HG03103 (cell line): Measurements from ENCODE around the gene FAM53C.
"Not testable (repeated sequence)": the region's sequence is repeated elsewhere in the genome, so short reads cannot be mapped to it uniquely, and the experiment has no call there.

Source experiments
- ATAC-seq: cut with Tn5 transposase; IDR thresholded peaks from one replicate; pipeline ENCODE4 v1.9.1; 2021; ENCODE audit warnings: low read depth; ENCODE audit not compliant: unreplicated experiment

FAM53C gene

DNA sequence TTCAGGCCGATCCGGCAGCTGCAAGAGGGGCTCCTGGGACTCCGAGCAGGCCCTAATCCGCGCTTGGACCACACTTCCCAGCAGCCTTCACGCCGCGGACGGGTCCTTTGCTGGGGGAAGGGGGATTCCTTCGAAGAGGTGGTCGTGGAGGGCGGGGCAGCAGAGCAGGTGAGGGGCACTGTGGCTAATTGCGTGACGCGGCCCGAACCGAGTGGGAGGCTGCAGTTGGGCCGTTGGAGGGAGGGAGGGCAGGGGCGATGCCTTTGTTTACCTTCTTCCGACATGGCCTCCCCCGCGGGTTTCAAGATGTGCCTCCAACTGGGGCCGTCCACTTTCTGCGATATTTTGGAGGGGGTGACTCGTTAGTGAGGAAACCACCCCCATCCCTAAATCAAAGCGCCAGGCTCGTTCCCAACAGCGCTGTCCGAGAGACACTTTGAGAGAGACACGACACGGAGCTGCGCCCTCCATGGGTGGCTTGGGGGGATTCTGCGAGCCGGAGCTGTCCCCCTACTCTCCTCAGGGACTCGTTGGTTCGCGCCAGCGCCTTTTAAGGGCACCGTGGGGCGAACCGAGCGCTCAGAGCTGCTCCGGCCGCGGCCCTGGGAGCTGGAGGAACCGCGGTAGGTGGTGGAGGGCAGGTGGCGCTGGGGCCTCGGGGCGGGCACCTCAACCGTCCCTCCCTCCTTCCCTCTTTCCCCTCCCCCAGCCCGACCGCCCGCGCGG lies at the start of gene FAM53C:
Gene FAM53C (plus strand): TSS at position 582 of the 726 bp plus-strand sequence. CDS start 3,070 bp downstream, outside the sequence.
- peak; percentile 66 for ATAC-seq

- ATAC-seq = no peak
These were observed 48.8 kb upstream of the FAM53C start for GRCh38 chr5:138289296-138289695.

DNA sequence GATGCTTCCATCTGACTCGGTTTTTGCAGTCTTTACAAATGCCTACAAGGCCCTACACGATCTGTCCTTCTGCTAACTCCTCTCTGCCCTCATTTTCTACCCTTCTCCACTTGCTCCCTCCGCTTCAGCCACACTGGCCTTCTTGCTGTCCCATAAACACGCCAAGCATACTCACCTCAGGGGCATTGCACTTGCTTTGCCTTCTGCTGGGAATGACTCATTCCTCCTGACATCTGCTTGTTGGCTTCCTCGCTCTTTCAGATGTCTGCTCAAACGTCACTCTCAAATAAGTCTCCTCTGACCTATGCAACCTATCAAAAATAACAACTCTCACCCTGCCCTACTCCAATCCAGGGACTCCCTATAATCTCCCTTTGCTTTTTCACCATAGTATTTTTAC lies 34.7 kb upstream of the FAM53C start:
- ATAC-seq = no peak

DNA sequence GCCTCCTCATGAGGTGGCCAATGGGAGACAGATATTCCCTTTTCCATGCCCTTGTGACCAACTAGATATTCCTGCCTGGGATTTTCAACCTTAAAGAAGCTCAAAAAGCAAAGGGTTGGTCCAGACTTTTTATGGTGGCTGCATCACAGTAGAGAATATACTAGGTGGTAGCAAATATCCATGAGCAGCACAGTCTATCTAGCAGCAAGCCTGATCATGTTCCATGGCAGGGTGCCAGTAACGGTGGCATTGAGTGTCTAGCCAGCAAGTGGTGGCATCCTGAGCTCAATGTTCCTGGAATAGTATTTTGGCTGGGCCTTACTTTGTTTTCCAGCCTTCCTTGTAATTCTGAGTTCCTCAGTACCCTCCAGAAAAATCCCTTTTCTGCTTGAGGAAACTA lies 32.3 kb upstream of the FAM53C start:
- ATAC-seq = no peak

GRCh38 chr5:138315751-138316278 lies 22.3 kb upstream of the FAM53C start:
- no peak for ATAC-seq

GRCh38 chr5:138316355-138316754 lies 21.7 kb upstream of the FAM53C start:
- no peak for ATAC-seq

DNA sequence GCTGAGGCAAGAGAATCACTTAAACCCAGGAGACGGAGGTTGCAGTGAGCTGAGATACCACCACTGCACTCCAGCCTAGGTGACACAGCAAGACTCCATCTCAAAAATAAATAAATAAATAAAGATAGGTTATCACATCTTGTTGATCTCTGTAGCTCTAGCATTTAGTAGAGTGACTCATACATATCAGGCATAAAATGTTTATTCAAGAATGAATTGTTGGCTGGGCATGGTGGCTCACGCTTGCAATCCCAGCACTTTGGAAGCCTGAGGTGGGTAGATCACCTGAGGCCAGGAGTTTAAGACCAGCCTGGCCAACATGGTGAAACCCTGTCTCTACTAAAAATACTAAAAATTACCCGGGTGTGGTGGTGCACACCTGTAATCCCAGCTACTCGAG lies 19.9 kb upstream of the FAM53C start:
- ATAC-seq = not testable (repeated sequence)

GRCh38 chr5:138330813-138331448 lies 7.1 kb upstream of the FAM53C start:
- no peak for ATAC-seq

DNA sequence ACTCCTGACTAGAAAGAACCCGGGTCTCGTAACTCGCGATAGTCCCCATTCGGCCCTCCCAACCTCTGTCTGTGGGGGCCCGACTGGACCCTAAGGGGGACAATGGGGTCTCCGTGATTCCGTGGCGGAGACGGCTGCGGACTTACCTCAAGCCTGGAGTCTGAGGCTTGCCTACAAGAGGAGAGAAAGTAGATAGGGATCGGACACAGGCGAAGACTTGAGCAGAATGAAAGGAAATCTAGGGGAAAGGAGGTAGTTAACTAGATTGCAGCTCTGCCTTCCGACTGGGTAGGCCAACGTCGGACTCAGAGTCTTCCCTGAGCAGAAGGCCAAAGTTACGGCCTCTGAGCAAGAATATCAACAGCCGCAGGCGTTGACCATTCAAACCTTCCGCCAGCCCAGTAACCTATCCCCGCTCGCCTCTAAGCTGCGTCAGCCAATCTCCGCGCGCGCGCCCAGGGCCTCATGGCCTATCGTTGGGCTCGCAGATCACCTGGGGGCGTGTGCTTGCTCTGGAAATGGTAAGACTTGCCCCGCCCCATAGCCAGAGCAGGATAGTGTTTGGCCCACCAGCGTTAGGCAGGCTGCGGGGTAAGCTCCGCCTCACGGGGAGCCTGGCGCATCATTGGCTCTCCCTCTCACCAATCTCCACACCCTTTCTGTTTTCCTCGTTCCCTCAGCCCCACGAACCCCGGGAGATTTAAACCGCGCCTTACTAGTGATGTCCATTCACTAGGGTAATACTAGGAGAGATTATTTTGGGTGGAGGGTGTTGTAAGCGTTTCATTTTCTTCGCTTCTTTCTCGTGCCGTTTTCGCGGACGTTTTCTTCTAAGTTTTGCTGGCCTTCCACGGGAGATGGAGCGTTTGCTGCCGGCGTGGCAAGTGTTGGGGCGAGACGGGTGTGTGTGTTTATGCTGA lies 6.4 kb upstream of the FAM53C start, which contains the start of gene CDC25C:
Gene CDC25C (minus strand): TSS at position 356 of the 920 bp plus-strand sequence. CDS start 624 bp downstream, outside the sequence.
- ATAC-seq = peak; percentile 99

GRCh38 chr5:138334867-138335447 lies 3.1 kb upstream of the FAM53C start:
- no peak for ATAC-seq

DNA sequence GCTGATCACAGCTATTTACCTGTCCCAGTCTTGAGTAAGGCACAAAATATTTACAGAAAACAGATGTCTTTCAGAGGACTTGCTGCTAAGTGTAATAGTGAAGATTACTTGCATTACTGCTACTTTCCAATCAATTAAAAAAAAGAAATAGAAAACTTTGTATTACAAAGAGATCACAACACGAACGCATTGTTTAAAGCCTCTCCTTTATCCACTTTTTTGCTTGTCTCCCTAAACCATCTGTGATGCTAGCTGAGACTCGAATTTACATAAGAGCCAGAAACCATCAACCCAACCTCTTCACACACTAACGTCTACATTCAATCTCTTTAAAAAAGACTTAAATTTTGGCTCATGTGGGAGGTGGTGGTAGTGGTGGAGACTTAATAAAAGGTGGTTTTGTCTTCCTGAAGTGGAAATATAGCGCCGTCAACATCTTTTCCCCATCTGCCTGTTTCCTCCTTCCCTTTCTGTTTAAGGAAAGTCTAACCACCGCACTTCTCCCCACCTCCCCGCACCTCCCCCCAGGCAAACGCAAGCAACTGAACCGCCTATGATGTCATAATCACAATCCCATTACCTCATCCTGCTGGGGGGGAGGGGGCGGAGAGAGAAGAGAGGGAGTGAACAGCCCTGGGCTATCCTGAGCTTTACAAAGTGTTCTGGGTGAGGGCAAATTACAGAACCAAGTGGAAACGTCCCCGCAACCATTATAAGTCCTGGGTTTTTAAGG lies 948 bp upstream of the FAM53C start:
- ATAC-seq = no peak

- peak; percentile 2 for ATAC-seq
These were observed 485 bp downstream of the FAM53C start for GRCh38 chr5:138338411-138339090.

DNA sequence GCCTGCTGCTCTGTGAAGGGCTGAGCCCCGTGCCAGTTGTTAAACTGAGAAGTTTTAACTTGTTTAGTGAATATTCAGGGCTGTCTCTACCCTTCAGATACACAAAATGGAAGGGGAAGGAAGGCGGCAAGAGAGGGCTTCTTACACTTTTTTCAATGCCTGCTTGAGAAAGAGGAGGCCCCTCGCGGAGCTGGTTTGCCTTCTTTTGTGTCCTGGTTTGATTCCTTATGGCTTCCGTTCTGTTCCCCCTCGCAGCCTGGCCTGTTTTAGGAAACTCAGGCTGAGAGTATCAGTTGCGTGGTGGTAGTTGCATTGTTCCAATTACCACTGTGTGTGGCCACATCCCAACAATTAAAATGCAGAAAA lies 1.0 kb downstream of the FAM53C start:
- no peak for ATAC-seq

DNA sequence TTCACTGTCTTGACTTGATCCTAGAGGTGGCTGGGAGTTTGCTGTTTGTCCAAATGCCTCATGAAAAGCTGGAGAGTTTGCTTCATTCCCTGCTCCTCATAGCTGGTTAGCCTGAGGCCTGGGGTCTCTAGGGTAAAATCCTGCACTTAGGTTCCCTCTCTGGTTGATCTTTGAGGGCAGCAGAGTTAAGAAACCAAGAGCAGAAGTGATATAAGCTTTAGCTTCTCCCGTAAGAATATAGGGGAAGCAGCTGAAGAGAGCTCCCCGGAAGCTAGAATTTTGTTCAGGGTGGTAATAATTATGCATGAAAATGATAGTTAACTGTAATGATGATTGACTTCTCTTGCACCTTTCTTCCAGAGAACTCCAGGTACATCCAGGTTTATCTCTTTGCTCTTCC lies 1.4 kb downstream of the FAM53C start:
- no peak for ATAC-seq

DNA sequence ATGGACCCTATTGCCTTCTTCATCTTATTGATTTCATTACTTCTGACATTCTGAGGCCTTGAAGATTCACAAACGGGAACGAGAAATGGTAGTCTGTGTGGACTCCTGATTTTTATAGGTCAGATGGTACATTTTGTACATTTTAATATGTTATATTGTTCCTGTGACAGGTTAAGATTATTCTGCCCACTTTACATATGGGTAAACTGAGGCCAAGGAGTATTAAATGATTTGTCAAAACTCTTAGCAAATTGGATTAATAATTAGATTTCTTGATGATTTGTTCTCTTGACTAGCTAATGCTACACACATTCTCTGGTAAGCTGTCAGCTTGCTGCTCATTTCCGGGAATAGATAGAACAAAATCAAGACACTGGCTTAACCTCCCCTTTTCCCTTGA lies 1.9 kb downstream of the FAM53C start:
- ATAC-seq = no peak

- ATAC-seq = no peak
These were observed 7.0 kb downstream of the FAM53C start for GRCh38 chr5:138344887-138345622.

- ATAC-seq = no peak
These were observed 8.8 kb downstream of the FAM53C start for GRCh38 chr5:138346889-138347288.

DNA sequence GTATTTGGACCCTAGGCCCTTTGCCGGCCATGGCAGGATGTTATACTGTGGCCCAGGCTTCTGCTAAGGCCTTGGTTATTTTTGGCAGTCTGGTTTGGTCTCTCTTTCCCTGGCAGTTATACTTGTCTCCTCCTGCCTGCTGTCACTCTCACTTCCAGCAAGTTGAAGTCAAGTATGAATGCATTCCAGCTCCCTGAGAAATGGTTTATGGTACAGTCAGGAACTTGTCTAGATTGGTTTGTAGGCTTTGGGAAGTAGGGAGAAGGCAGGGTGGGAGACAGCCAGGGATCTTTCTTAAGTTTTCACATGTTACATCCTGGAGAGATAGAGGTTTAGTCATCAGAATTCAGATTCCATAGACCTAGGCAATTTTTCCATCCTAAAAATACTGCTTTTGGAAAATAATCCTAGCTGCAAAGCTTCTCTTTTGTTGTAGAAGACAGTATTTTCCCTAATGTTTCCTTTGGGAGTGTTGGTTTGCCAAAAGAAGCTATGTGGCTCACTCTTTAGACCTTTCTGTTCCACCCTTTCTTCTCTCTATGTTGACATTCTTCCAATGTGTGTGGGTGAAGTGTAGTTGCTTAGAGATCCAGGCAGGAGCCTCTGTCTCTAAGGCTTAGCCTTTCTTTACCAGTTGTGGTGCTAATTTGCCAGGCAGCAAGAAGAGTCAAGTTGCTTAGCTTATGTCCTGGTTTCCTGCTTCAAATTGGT lies 11.9 kb downstream of the FAM53C start:
- no peak for ATAC-seq
